GM11168 (cell line): ENCODE data around the gene MIF4GD.
"Not testable (repeated sequence)": the region's sequence is repeated elsewhere in the genome, so short reads cannot be mapped to it uniquely, and the experiment has no call there.

ENCODE experiments used
- in situ Hi-C: fragments of 300-500 bp; cut with MboI; formaldehyde crosslinking; loops from one replicate; pipeline ENCODE4 v1.12.0; 2022; ENCODE audit warnings: low sequenced_read_pairs; ENCODE audit not compliant: unreplicated experiment

The MIF4GD gene

GRCh38 chr17:75262112-75262606, 8.9 kb downstream of the MIF4GD start:
- in situ Hi-C loops: no loop called here

DNA sequence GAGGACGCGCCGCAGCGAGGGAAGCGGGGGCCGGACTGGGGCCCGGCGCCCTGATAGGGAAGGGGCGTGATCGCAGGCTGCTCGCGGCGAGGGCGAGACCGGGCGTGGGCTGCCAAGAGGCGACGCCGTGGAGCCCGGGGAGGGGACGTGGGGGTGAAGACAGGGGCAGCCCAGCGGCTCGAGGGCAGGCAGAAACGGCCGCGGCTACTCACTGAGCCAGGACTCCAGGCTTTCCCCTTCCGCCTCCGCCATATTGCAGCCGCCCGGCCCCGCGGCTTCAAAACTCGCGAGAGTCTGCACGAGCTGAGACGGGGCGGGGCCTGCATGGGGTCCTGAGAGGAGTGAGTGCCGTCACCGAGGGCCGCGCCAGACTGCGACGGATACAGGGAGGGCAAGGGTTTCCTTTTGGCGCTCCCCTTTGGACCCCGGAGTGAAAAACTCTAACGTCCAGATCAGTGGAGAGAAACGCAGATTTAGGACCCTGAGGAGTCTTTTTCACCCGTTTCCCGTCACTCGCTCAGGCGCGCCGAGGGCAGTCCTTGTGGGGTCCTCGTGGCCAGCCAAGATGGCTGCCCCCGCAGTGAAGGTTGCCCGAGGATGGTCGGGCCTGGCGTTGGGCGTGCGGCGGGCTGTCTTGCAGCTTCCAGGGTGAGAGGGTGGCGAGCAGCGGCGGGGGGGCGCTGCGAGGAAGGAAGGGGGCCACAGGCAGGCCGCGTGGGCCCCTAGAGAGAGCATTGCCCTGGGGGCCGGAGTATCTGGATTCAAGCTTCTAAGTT, 9.5 kb downstream of the MIF4GD start, which contains the start of the genes GGA3 and MRPS7:
Gene GGA3, minus strand, starts transcription at position 271 of the 776 bp plus-strand sequence. Its CDS starts 19 bp downstream, at position 252.
Gene MRPS7, plus strand, starts transcription at position 544 of the 776 bp plus-strand sequence. Its CDS starts 22 bp downstream, at position 566.
- in situ Hi-C loops: no loop called here

- in situ Hi-C loops: no loop called here
Measured at GRCh38 chr17:75260641-75261335, 10.2 kb downstream of the MIF4GD start.

DNA sequence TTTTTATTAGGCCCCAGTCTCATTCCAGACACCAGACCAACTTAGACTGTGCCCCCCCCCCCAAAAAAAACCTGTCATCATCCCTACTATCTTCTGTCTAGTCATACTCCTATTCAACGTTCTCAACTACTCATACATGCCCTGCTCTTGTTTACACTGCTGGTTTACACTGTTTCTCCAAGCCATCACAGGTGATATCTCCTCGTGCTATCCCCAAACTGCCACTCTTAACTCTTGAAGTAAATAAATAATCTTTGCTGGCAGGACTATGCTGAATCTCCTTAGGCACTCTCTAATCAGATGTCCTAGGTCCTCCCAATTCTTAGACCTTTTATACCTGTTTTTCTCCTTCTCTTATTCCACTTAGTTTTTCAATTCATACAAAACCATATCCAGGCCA, 13.8 kb downstream of the MIF4GD start:
- in situ Hi-C loops: not testable (repeated sequence)

- in situ Hi-C loops: not testable (repeated sequence)
Measured at GRCh38 chr17:75255954-75256698, 14.9 kb downstream of the MIF4GD start.

- in situ Hi-C loops: no loop called here
Measured at GRCh38 chr17:75252039-75252816, 18.8 kb downstream of the MIF4GD start.

- in situ Hi-C loops: no loop called here
Measured at GRCh38 chr17:75250009-75250471, 21.0 kb downstream of the MIF4GD start.

DNA sequence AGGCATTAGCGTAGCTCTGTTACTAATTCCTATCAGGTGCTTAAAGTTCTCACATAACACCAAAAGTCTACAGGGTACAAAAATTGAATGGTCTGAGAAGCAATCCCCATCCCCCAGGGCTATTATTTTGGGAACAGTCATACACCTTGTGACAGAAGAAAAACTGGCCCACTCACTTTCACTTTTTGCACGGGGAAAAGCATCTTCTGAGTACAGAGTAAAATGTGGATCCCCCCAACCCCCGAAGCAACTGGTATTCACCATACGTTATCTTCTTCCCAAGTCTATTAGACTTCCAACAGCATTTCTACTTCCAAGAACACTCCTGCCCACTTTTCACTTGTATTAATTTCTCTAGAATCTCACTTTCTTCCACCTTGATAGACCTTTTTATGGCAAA, 21.5 kb downstream of the MIF4GD start:
- in situ Hi-C loops: no loop called here

- in situ Hi-C loops: no loop called here
Measured at GRCh38 chr17:75246404-75246803, 24.6 kb downstream of the MIF4GD start.

GRCh38 chr17:75245011-75245410, 26.0 kb downstream of the MIF4GD start:
- in situ Hi-C loops: no loop called here

GRCh38 chr17:75244133-75244866, 26.7 kb downstream of the MIF4GD start:
- in situ Hi-C loops: no loop called here

DNA sequence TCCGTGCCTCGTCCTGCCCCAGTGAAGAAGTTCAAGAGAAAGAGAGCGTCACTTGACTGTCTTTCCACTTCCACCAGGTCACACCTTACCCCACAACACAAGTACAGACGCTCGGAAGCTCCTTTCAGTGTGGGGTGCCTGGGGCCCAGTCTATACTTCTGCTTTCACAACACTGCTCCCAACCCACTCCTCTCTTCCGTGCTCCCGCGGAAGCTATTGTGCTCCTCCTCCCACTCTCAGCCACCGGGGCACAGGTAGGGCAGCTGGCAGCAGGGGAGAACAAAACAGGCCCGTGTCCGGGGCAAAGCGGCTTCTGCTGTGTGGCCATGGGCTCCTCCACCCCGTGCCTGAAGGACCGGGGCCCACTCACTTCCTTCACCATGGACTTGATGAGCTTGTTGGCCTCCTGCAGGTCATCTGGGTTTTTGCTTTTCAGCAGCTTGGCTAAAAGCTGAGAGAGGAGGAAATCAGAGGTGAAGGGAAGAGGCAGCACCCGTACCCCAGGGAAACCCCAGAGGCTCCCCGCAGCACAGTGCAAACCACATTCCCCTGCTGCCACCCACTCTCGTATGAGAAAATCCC, 28.5 kb downstream of the MIF4GD start:
- in situ Hi-C loops: no loop called here

GRCh38 chr17:75241996-75242460, 29.0 kb downstream of the MIF4GD start:
- in situ Hi-C loops: no loop called here

GRCh38 chr17:75241502-75241901, 29.5 kb downstream of the MIF4GD start:
- in situ Hi-C loops: no loop called here

DNA sequence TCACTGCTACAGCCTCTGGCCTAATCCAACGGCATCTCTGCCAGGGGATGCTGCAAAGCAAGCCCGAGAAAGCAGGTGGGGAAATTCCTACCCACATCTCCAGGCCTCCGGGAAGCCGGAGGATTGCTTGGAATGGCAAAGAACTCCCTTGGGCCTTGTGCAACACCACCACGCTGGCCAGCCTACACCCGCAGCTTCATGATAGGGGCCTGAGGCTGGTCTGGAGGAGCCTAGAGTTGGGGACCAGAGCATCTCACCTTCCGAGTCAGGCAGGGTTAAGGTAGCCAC, 29.9 kb downstream of the MIF4GD start:
- in situ Hi-C loops: no loop called here

DNA sequence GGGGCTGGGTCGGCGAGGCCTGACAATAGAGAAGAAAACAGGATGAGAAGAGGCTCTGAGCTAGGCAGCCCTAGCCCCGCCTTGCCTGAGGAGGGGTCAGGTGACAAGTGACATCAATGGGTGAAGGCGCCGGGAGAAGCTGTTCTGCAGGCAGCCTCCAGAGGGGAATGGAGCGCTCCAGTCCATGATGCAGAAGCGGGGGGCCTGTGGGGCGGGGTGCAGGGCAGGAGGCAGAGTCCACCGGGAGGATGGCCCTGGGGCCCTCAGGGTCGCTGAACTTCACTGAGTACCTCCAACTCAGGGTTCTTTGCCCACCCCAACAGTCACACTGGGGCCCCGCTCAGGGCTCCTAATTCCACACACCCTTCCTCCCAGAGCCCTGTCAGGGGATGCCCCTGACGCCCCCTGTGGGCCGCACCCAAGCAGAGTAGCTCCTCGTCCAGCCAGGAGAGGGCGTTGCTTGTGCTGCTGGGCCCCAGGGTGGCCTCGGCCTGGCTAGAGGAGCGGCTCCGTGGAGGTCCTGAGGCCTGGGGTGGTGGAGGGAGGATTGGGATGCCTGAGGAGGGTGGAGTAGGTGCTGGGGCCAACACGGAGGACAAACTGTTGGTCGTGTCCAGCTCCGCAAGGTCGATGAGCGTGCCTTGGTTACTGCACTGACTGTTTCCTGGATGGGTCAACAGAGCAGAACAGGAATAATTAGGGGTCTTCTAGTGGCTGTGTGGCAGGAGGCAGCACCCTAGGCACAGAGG, 30.5 kb downstream of the MIF4GD start:
- in situ Hi-C loops: no loop called here

GRCh38 chr17:75239778-75240393, 31.1 kb downstream of the MIF4GD start:
- in situ Hi-C loops: no loop called here

DNA sequence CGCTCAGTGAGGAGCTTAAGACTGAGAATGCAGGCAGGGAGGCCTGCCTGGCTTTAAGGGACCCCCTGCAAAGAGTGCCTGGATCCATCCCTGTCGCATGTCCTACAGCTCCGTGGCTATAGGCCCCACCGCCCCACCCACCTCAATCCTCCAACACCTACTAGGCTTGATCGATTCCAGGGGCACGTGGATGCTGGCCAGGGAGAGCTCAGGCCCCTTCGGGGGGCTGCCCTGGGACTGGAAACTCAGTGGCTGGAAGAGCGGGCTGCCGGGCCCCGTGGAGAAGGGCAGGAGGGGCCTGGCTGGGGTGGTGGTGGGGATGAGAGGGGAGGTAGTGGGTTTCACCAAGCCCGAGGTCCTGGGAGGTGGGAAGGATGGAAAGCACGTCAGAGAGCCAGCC, 31.8 kb downstream of the MIF4GD start:
- in situ Hi-C loops: no loop called here
